Left colon (tissue), 2 donors: ENCODE results near the gene LRCH1. TPM values are rescaled to one million over a fixed set of nuclear protein-coding genes. Genes with fewer than 3 reads are reported as not detected.
"Not testable (repeated sequence)": the region's sequence is repeated elsewhere in the genome, so short reads cannot be mapped to it uniquely, and the experiment has no call there.

Source experiments
- ATAC-seq: fragments of 200-7000 bp; cut with Tn5 transposase; one replicate; pipeline ENCODE4 v1.9.1; 2020; ENCODE audit warnings: mild to moderate bottlenecking, moderate library complexity
- DNase-seq, 2 donors: peaks; one replicate each; pipeline ENCODE4 v3.0.0-alpha.2; 2020
- intact Hi-C, 2 donors: fragments of 100-400 bp; cut with DNase I in 1 of 2; cut with micrococcal nuclease in 1 of 2; formaldehyde crosslinking; loops; one replicate each; pipeline versions ENCODE4 v1.11.2 to v1.14.0; 2022; cut with DNase I, micrococcal nuclease
- long read RNA-seq: library from polyadenylated mRNA; unstranded; transcript quantifications from one replicate; pipeline ENCODE4 v2.0.0, GENCODE V29; 2021
- total RNA-seq, 2 donors: library from RNA; stranded (reverse); fragmentation: NEBNext Ultra II Directional; extraction: Animal tissue kit (Norgen Biotek cat#: 25700); gene quantifications; one replicate each; pipeline ENCODE4 v1.2.1, GENCODE V29; 2021
- donor health status: DM: no; HTN: no; CAD: no.
- donor health status: DM: yes; HTN: yes; CAD: no.

LRCH1 gene, protein sequence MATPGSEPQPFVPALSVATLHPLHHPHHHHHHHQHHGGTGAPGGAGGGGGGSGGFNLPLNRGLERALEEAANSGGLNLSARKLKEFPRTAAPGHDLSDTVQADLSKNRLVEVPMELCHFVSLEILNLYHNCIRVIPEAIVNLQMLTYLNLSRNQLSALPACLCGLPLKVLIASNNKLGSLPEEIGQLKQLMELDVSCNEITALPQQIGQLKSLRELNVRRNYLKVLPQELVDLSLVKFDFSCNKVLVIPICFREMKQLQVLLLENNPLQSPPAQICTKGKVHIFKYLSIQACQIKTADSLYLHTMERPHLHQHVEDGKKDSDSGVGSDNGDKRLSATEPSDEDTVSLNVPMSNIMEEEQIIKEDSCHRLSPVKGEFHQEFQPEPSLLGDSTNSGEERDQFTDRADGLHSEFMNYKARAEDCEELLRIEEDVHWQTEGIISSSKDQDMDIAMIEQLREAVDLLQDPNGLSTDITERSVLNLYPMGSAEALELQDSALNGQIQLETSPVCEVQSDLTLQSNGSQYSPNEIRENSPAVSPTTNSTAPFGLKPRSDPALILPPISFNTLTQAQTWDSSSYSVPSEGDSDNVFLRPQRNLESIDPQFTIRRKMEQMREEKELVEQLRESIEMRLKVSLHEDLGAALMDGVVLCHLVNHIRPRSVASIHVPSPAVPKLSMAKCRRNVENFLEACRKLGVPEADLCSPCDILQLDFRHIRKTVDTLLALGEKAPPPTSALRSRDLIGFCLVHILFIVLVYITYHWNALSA
- 10 to 100 TPM; 13.9 to 17.9 TPM for total RNA-seq
- long read RNA-seq, full-length matches to known transcripts = 6 of 12 reads
- long read RNA-seq, partial matches to known transcripts = 3 of 12 reads
- long read RNA-seq, other reads (novel, unspliced or antisense) = 3 of 12 reads

DNA sequence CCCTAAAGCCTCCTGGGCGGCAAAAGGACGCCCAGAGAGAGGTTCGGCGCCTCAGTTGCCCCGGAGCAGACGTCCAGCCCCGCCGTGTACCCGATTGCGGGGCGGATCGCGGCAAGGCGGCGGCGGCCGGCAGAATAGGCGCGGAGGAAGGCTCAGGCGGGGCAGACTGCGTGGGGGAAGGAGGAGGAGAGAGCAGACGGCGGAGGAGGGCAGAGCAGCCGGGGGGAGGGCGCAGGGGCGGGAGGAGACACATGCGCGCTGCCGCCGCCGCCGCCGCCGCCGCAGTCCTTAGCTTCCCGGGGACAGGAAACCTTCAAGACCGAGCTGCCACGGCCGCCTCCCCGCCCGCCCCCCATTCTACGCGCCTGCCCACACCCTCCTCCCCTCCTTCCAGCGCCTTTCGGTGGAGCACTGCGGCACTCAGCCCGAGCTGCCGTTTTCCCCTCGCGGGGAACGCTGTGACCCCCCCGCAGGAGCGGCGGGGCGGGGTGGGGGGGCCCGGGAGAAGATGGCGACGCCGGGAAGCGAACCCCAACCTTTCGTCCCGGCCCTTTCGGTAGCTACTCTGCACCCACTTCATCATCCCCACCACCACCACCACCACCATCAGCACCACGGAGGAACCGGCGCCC lies at the start of gene LRCH1:
Gene LRCH1 (plus strand): TSS at position 282 of the 632 bp plus-strand sequence. CDS start 227 bp downstream, at position 509.
- DNase-seq = peak; percentile 93 to 94
- ATAC-seq = peak; percentile 86
- intact Hi-C loops = loop anchor here in 1 of 2 donors (10.0 kb wide), 2 partner anchors 62 to 102 kb away; no protein-coding TSS in a partner anchor

DNA sequence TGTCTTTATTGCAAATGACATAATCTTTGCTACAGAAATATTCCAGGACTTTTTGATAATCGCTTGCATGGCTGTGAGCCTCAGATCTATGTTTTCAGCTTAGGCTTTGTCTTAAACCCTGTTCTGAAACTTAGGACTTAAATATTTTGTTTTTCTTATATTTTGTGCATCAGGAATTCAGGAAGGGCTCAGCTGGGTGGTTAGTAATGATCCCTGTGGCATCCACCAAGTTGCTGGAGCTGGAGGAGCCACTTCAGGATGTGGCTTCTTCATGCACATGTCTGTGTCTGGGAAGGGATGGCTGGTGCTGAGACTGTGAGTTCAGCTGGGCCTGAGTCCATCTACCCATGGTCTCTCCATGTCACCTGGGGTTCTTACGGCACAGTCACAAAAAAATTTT lies 48.9 kb upstream of the LRCH1 start:
- no peak for DNase-seq
- no peak for ATAC-seq
- intact Hi-C loops = no loop called here

DNA sequence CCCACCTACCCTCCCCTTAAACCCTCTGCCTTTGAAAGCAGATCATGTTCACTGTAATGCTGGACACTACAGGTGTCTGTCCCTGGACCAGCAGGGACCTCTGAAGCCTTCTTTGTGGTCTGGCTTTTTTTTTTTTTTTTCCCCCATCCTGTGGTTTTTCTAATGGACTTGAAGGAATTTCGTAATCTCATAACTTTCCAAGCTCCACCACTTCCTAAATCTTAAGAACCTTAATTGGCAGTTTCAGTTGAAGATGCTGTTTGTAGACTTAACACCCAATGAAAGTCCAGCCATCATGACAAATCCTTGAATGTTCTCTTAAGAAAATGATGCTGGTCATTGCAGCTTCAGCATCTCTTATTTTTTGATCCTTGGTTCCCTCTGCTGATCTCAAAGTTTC lies 45.0 kb upstream of the LRCH1 start:
- intact Hi-C loops = no loop called here
- no peak for ATAC-seq
- no peak for DNase-seq

DNA sequence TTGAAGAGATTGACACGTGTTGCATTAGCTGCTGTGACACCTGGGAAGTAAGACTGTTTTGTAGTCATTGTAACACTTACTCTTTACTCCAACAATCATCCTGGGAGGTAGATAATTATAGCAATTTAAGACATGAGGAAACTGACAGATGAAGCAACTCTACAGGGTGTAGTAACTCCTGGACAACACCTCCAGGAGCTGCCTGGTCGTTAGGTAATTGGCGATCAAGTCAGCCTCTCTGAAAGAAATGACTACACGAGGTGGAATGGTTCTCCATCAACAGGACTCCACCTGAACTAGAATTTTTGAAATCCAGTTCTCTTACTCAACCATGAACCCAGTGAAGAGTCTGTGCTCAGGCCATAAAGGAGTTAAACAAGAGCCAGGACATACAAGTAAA lies 43.0 kb upstream of the LRCH1 start:
- DNase-seq = no peak
- intact Hi-C loops = no loop called here
- no peak for ATAC-seq

DNA sequence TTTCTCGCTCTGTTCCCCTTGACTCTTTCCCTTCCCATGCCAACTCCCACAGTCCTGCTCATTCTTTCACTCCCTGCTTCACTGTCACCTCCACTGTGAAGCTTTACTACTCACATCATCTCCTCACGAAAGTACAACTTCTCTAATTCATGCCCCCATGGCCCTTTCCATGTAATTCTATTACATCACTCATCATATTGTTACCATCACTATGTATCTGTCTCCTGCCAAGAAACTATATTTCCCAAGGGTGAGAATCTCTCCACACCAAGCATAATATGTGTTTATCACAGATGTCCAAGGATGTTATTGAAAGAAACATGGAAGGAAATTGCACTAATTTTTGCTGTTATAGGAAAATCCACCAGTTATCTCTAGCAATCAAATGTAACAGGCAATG lies 37.2 kb upstream of the LRCH1 start:
- DNase-seq (no peak), ATAC-seq (no peak)
- intact Hi-C loops = no loop called here

DNA sequence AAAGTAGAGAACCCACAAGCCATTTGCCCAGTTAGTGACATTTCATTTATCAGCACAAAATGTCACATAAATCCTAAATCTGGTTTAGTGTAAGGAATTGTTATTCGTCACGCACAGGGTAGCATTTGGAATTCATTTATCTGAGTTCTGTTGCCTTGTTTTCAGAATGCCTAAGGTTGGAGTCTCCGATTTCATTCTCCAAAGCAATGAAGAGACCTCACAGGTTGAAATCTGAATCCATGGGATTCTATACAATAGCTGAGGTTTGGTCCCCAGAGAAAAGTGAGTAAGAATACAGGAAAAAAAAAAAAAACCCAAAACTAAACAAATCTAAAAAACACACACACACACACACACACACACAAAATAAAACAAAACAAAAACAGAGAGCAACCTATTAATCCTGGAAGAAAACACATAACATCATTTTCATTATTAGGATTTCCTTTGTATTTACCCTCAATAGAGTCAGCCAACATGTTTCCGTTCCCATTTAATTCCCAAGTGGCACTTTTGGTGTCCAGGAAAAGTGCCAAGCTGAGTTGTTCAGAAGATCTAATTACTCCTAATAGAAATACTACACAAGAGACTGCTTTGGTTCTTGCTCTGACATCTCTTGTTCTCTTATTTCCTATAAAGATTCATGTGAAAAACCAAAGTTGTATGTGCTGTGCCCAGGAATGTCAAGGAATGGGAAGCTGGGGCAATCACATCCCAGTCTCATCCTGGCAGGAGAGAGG lies 36.2 kb upstream of the LRCH1 start:
- ATAC-seq (no peak), DNase-seq (no peak)
- intact Hi-C loops = no loop called here

DNA sequence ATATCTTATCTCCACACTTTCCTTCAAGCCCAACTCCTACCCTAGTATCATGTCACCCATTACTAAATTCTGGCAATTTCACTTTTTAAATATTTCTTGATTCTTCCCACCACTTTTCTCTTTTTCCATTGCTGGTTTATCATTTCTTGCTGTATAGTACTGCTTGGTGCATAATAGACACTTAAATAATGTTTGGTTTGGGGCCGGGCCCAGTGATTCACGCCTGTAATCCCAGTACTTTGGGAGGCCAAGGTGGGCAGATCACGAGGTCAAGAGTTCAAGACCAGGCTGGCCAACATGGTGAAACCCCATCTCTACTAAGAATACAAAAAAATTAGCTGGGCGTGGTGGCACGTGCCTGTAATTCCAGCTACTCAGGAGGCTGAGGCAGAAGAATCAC lies 35.2 kb upstream of the LRCH1 start:
- ATAC-seq, DNase-seq, intact Hi-C loops: not testable (repeated sequence)

DNA sequence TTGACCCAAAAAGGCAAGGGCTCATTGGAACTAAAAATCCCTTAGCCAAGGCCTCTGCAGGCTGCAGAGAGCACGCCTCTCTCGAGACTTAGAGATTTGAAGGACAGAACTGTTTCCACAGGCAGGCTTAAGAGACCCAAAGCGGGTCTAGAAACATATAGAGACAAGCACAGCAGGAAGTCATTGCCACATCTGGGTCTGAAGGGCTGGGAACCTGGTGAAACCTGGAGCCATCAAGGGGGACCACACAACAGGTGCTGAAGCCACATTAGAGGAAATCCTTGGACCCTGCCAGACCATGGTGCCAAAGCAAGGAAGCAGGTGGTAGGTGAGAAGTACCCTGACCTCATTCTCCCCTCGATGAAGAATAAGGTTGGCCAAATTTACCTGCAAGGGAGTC lies 33.8 kb upstream of the LRCH1 start:
- no peak for ATAC-seq
- DNase-seq = no peak

DNA sequence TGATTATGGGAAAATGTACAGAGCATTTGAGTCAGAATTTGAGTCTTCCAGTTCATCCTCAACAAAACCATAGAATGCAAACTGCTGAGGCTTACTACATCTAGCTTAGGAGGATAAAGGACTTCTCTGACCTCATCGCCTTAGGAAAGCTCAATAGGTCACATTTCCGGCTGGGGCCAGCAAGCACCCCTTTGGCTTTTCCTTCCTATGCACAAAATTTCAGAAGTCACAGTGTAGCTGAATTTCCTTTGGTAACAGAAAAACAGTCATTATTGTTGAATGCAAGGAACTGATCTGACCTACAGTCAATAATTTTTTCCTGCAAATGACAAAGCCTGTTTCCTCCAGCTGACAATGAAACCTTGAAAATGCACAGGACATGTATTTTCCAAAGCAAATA lies 32.8 kb upstream of the LRCH1 start:
- ATAC-seq (no peak), DNase-seq (no peak)
- intact Hi-C loops = no loop called here

More for the DNA sequence above, 33.8 kb upstream of the LRCH1 start:
- intact Hi-C loops = no loop called here

DNA sequence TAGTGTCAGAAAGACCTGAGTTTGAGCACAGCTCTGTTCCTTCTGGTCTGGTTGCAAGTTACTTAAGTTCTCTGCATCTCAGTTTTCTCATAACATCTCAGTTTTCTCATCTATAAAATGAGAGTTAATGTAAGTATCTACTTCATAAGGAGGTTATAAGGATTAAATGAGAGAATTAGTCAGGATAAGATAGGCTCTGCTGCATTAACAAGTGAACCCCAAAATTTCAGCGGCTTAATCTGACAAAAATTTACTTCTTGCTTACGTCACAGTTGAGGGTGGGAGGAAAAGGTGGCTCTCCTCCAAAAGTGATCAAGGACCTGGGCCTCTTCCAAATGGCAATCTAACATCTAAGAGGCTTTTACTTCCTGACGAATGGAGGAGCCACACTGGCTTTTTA lies 31.5 kb upstream of the LRCH1 start:
- no peak for ATAC-seq
- DNase-seq = no peak
- intact Hi-C loops = no loop called here

DNA sequence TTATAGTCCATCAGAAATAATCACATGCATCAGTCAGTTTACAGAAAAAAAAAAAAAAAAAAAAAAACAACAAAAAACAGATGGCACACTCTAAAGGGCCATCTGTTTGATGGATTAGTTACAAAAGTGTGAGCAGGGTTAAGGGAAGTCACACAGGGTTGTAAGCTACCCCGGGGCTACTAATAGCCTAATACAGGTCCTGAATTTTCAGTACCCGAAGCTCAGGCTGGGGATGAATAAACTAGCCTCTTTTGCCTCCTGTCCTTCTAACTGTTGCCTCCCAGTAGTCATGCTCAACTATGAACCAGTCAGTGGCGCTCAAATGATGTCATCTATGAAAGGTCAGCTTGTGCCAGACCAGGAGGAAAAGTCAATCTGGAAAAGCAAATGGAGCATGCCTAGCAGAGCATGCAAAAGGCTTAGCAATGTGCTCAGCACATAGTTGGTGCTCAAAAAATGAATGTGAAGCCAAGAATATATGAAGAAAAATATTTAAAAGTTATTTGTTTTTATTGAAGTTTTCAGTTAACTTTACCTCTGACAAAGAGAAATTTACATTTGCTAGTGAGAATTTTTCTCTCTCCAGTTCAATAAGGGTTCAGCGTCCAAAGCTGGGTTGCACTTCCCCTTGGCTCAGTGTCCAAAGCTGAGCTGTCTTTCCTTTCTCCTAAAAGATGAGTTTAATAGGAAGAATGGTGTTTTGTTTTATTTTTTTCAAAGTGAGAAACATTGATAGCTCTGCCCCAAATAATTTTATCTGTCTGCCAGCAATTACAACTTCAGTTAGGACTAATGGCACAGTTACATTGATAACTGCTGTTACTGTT lies 30.8 kb upstream of the LRCH1 start:
- DNase-seq = no peak
- no peak for ATAC-seq
- intact Hi-C loops = no loop called here

DNA sequence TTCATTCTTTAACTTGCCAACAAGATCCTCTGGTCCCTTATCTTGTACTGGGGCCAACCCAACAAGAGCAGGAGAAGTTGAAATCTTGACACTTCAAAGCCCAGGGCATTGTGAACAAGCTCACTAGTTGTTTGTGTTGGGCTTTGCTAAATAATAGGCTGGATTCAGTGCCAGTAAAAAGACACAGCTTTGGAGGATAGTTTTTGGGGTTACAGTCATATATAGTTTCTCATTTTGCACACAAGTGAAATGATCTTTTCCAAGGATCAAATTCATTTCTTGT lies 30.3 kb upstream of the LRCH1 start:
- no peak for DNase-seq
- intact Hi-C loops = no loop called here

DNA sequence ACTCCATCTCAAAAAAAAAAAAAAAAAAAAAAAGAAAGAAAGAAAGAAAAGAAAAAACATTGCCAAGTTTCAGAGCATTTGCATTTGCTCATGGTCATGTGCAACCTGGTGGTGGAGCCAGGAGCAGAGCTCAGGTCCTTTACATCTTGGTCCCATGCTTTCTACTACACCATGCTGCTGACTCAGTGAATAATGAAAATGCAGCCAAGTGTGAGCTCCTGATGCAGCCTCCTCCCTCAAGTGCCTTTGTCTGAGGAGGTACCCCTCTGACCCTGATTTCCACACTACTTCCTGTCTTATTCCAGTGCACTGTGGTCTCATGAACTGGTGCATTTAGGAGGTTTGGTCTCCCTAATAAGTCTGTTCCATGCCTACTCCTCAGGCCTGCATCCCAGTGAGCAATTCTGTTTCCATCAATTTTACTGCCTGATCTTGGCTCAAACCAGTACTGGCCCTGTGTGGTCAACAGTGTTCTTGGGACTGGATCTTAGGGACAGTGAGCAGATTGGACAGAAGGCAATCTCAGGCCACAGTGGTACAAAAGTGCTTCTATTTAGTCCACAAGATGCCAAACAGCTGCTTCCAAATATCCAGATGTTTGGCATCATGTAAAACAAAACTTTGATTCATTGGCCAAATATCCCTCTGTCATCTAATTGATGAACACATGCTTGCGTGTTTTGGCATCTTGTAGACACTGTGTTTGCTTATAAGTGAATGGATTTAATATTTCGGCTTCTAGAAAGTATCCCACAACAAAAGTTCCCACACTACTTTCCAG lies 28.8 kb upstream of the LRCH1 start:
- ATAC-seq (no peak), DNase-seq (no peak)
- intact Hi-C loops = no loop called here

More for the DNA sequence above, 30.3 kb upstream of the LRCH1 start:
- no peak for ATAC-seq

DNA sequence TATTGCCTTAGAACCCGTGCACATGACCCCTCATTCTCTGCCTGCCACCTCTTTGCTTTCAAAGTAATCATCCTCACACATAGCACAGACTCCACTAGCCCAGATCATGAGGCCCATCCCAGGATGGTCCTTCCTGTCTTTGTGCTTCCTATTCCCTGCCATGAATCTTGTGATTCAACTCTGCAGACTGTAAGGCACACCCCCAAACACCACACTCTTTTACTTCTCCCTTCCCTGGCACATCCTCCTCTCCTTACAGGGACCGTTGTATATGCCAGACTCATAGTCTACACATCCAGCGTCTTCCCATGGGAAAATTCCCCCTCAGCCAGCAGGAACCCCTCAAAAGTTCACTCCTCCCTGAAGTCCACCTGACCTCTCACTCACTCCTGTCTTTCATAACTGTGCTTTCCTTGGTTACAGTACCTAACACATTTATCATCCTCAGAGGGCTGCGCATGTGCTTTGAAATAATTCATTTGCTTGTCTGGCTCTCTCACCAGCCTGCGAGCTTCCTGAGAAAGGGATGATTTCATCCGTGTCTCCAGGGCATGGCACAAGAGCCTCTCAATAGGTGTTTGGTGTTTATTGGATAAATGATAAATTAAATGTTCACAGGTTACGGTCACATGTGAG lies 26.8 kb upstream of the LRCH1 start:
- DNase-seq (no peak), ATAC-seq (no peak)
- intact Hi-C loops = no loop called here

DNA sequence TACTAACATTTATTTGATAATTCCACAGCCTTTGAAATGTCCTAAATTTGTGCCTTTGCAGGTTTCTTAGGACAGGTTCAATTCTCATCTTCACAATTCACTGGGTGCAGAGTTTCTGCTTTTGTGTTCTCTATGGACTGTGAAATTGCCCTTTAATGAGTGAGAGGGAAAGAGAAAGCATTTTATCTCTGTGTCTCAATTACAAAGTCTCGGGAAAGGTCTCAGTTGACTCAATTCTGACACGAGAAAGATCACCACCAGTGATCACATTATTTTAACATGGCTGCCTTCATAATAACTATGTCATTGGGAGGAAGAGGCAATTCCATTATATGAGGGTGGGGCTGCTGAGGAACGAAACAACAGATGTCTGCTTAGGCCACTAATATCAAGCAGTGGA lies 26.2 kb upstream of the LRCH1 start:
- no peak for ATAC-seq
- intact Hi-C loops = no loop called here
- no peak for DNase-seq

DNA sequence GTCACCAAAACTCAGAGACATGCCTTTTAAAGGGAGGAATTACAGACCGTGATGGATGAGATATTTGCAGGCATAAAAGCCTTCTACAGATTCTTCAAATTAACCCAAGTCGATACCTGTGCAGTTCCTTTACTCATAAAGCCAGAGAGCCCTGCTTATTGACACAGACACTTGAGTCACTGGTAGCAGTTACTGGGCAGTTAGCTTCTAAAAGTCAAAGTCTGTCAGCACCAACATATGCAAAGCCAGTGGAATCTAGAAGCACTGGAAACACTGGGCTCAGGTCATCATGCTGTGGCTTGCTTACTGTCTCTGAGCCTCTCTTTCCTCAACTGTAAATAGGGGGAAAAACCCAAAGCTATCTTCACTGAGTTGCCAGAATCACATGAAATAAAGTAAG lies 25.7 kb upstream of the LRCH1 start:
- ATAC-seq = no peak
- intact Hi-C loops = no loop called here
- no peak for DNase-seq
